GM12864 (cell line): Measurements from ENCODE around the gene ATP13A1.
"Not testable (repeated sequence)": the region's sequence is repeated elsewhere in the genome, so short reads cannot be mapped to it uniquely, and the experiment has no call there.

Source experiments
- DNase-seq: peaks from one replicate; pipeline ENCODE4 v3.0.0-alpha.2; 2011; ENCODE audit warnings: low read depth
- H3K4me3 ChIP-seq: 2 replicates; pipeline ENCODE4 v1.5.1; 2011; ENCODE audit warnings: mild to moderate bottlenecking, low read depth, low read length, control low read depth
- CTCF ChIP-seq: IDR thresholded peaks from 2 replicates; pipeline ENCODE4 v1.5.1; 2011; ENCODE audit warnings: low read depth, mild to moderate bottlenecking, moderate library complexity, low read length, control low read depth, inconsistent platforms; ENCODE audit errors: missing control alignments

ATP13A1 gene

GRCh38 chr19:19696386-19696785 is 32.9 kb upstream of the ATP13A1 start:
- TF ChIP-seq CTCF, result no peak
- DNase-seq, result no peak
- H3K4me3 ChIP-seq, result no peak overlapping the region

- no peak for TF ChIP-seq CTCF
- no peak overlapping the region for H3K4me3 ChIP-seq
- no peak for DNase-seq
Measured at GRCh38 chr19:19691683-19692082, 28.2 kb upstream of the ATP13A1 start.

GRCh38 chr19:19689023-19689422 is 25.5 kb upstream of the ATP13A1 start:
- H3K4me3 ChIP-seq, DNase-seq: not testable (repeated sequence)

- DNase-seq, result no peak
- TF ChIP-seq CTCF, result no peak
- H3K4me3 ChIP-seq, result no peak overlapping the region
Measured at GRCh38 chr19:19687090-19687489, 23.6 kb upstream of the ATP13A1 start.

- DNase-seq, result no peak
- TF ChIP-seq CTCF, result no peak
Measured at GRCh38 chr19:19686580-19686979, 23.1 kb upstream of the ATP13A1 start.

GRCh38 chr19:19686119-19686518 is 22.6 kb upstream of the ATP13A1 start:
- not testable (repeated sequence) for DNase-seq, H3K4me3 ChIP-seq

More at GRCh38 chr19:19686580-19686979, 23.1 kb upstream of the ATP13A1 start:
- no peak overlapping the region for H3K4me3 ChIP-seq

GRCh38 chr19:19679176-19680073 is 15.9 kb upstream of the ATP13A1 start:
- H3K4me3 ChIP-seq, result no peak overlapping the region
- no peak for DNase-seq
- TF ChIP-seq CTCF, result no peak

- TF ChIP-seq CTCF, result no peak
- no peak overlapping the region for H3K4me3 ChIP-seq
- DNase-seq, result no peak
Measured at GRCh38 chr19:19677579-19677978, 14.1 kb upstream of the ATP13A1 start.
